CD14-positive monocyte (primary cell): ENCODE results near the gene AGAP1. TPM values are rescaled to one million over a fixed set of nuclear protein-coding genes. Genes with fewer than 3 reads are reported as not detected.

Source experiments
- DNase-seq, 3 donors: peaks; one replicate each; pipeline ENCODE4 v3.0.0-alpha.2; 2011 to 2022
- H2AFZ ChIP-seq: 2 replicates; pipeline ENCODE4 v1.6.0; 2012; ENCODE audit warnings: mild to moderate bottlenecking, low read depth, low read length, inconsistent platforms; ENCODE audit not compliant: insufficient read depth, poor library complexity, severe bottlenecking
- H3K27ac ChIP-seq, 2 donors: 1 replicate in 1 of 2; 2 replicates in 1 of 2; pipeline ENCODE4 v1.5.1; 2012 to 2013; ENCODE audit warnings: low read length in 2 of 2, control low read depth in 1 of 2, inconsistent platforms in 1 of 2, low read depth in 1 of 2, mild to moderate bottlenecking in 1 of 2
- H3K27me3 ChIP-seq, 2 donors: one replicate each; pipeline versions ENCODE4 v1.6.0 to v1.6.1; 2011 to 2013; ENCODE audit warnings: low read length in 2 of 2; ENCODE audit not compliant: control insufficient read depth in 2 of 2, insufficient read depth in 2 of 2
- H3K36me3 ChIP-seq, 2 donors: replicated peaks in 1 of 2; 1 replicate in 1 of 2; 2 replicates in 1 of 2; pipeline versions ENCODE4 v1.5.1 to v1.6.1; 2012 to 2013; ENCODE audit warnings: low read length in 2 of 2, control low read depth in 1 of 2, inconsistent platforms in 1 of 2, mild to moderate bottlenecking in 1 of 2; ENCODE audit not compliant: insufficient read depth in 2 of 2, control insufficient read depth in 1 of 2
- H3K4me1 ChIP-seq, 2 donors: 1 replicate in 1 of 2; 2 replicates in 1 of 2; pipeline versions ENCODE4 v1.5.1 to v1.6.1; 2012 to 2013; ENCODE audit warnings: low read length in 2 of 2, control low read depth in 1 of 2, inconsistent platforms in 1 of 2, mild to moderate bottlenecking in 1 of 2, moderate library complexity in 1 of 2; ENCODE audit not compliant: insufficient read depth in 2 of 2, control insufficient read depth in 1 of 2
- H3K4me2 ChIP-seq: replicated peaks from 2 replicates; pipeline ENCODE3; 2012; ENCODE audit warnings: low read length, moderate library complexity, mild to moderate bottlenecking; ENCODE audit not compliant: poor library complexity, severe bottlenecking; ENCODE audit errors: extremely low read depth
- H3K4me3 ChIP-seq, 3 experiments: fragments of 200-600 bp in 1 of 3; sonication (generic) in 1 of 3; replicated peaks in 1 of 3; 1 replicate in 2 of 3; 2 replicates in 1 of 3; pipeline ENCODE4 v1.5.1; 2011 to 2013; ENCODE audit warnings: low read length in 3 of 3, mild to moderate bottlenecking in 3 of 3, control low read depth in 2 of 3, low read depth in 2 of 3, inconsistent platforms in 1 of 3, moderate library complexity in 1 of 3
- H3K79me2 ChIP-seq: 2 replicates; pipeline ENCODE4 v1.6.0; 2012; ENCODE audit warnings: mild to moderate bottlenecking, control low read depth, inconsistent platforms, low read length, moderate library complexity; ENCODE audit not compliant: insufficient read depth
- H3K9ac ChIP-seq: 2 replicates; pipeline ENCODE4 v1.6.0; 2017; ENCODE audit warnings: low read length, mild to moderate bottlenecking; ENCODE audit not compliant: insufficient read depth, poor library complexity, severe bottlenecking
- H3K9me3 ChIP-seq, 2 donors: replicated peaks in 1 of 2; 1 replicate in 1 of 2; 2 replicates in 1 of 2; pipeline versions ENCODE4 v1.5.1 to v1.6.1; 2012 to 2013; ENCODE audit warnings: low read length in 2 of 2, control low read depth in 1 of 2; ENCODE audit not compliant: control insufficient read depth in 1 of 2, insufficient read depth in 1 of 2
- H4K20me1 ChIP-seq: 2 replicates; pipeline ENCODE4 v1.6.0; 2012; ENCODE audit warnings: mild to moderate bottlenecking, low read length, control low read depth, moderate library complexity; ENCODE audit not compliant: insufficient read depth
- H3K27ac Mint-ChIP-seq, 7 donors: one replicate each; pipeline ENCODE4 v1.8.0; 2020; ENCODE audit warnings: mild to moderate bottlenecking in 7 of 7, mixed read lengths in 7 of 7, moderate library complexity in 6 of 7, inconsistent platforms in 2 of 7
- H3K27me3 Mint-ChIP-seq, 3 donors: one replicate each; pipeline ENCODE4 v1.8.0; 2021 to 2022; ENCODE audit warnings: low read depth in 3 of 3, mild to moderate bottlenecking in 3 of 3, mixed read lengths in 3 of 3, moderate library complexity in 3 of 3, inconsistent platforms in 1 of 3
- H3K36me3 Mint-ChIP-seq, 2 donors: one replicate each; pipeline ENCODE4 v1.8.0; 2020; ENCODE audit warnings: mixed read lengths in 2 of 2, inconsistent platforms in 1 of 2, mild to moderate bottlenecking in 1 of 2
- H3K4me1 Mint-ChIP-seq: one replicate; pipeline ENCODE4 v1.8.0; 2020; ENCODE audit warnings: mild to moderate bottlenecking, mixed read lengths
- H3K4me3 Mint-ChIP-seq, 2 donors: one replicate each; pipeline ENCODE4 v1.8.0; 2020; ENCODE audit warnings: mild to moderate bottlenecking in 2 of 2, mixed read lengths in 2 of 2, moderate library complexity in 1 of 2
- H3K9me3 Mint-ChIP-seq, 7 donors: one replicate each; pipeline ENCODE4 v1.8.0; 2020 to 2022; ENCODE audit warnings: mixed read lengths in 7 of 7, mild to moderate bottlenecking in 6 of 7, moderate library complexity in 6 of 7, inconsistent platforms in 2 of 7
- CTCF ChIP-seq: fragments of 200-600 bp; IDR thresholded peaks from one replicate; pipeline ENCODE4 v1.8.0; 2022; ENCODE audit warnings: antibody characterized with exemption, mild to moderate bottlenecking
- WGBS: methylation state at CpG from one replicate; pipeline ENCODE4 v1.1.5; 2013; ENCODE audit warnings: missing lambda C conversion rate; ENCODE audit not compliant: insufficient coverage; 5-methylcytosine and 5-hydroxymethylcytosine counted together
- intact Hi-C, 2 donors: fragments of 100-400 bp; cut with micrococcal nuclease; formaldehyde crosslinking; loops; one replicate each; pipeline versions ENCODE4 v1.15.0 to v1.15.1; 2023
- polyA plus RNA-seq, 3 donors: library from polyadenylated mRNA; depleted of rRNA in 1 of 3; unstranded in 2 of 3; stranded (reverse) in 1 of 3; fragments of 300-500 nt in 2 of 3; fragments of >200 nt in 1 of 3; fragmentation: Illumina TruSeq in 2 of 3; gene quantifications; 1 replicate in 2 of 3; 2 replicates in 1 of 3; pipeline ENCODE4 v1.2.3, GENCODE V29; 2012 to 2021

The AGAP1 gene
- polyA plus RNA-seq, 3 donors, result 0.12 TPM; not detected in 2

- Histone ChIP-seq H3K36me3 (no peaks in the 10 kb centered on the region), H3K4me2 (no peak overlapping the region), H3K4me3 (no peak overlapping the region), H4K20me1 (no peaks in the 10 kb centered on the region), H2AFZ (no peak overlapping the region), H3K27ac (no peak overlapping the region), H3K9me3 (no peaks in the 10 kb centered on the region), H3K4me1 (no peaks in the 10 kb centered on the region), H3K9ac (no peak overlapping the region), H3K79me2 (no peaks in the 10 kb centered on the region), H3K27me3 (no peaks in the 10 kb centered on the region)
- no peak overlapping the region for H3K27ac Mint-ChIP-seq
- no peaks in the 10 kb centered on the region for H3K36me3 Mint-ChIP-seq
- H3K4me1 Mint-ChIP-seq, result no peaks in the 10 kb centered on the region
- no peak overlapping the region for H3K4me3 Mint-ChIP-seq
- 82% methylated on average over 2 of the region's 5 CpGs for WGBS
- no peak for TF ChIP-seq CTCF
- DNase-seq, result no peak
- peaks cover 0 to 16% (median 4%) of the 10 kb centered on the region in 7 donors for H3K9me3 Mint-ChIP-seq
- intact Hi-C loops, result no loop called here
- peaks cover 6 to 23% (median 16%) of the 10 kb centered on the region in 3 donors for H3K27me3 Mint-ChIP-seq
These were observed 8.5 kb upstream of the AGAP1 start for GRCh38 chr2:235485362-235485761.

GRCh38 chr2:235486729-235487128, 7.1 kb upstream of the AGAP1 start:
- no peak for TF ChIP-seq CTCF
- no peak overlapping the region for H3K4me2 ChIP-seq
- Mint-ChIP-seq H3K36me3 (no peaks in the 10 kb centered on the region), H3K4me1 (no peaks in the 10 kb centered on the region), H3K9me3 (peaks cover 0 to 27% (median 9%) of the 10 kb centered on the region in 7 donors), H3K27me3 (peaks cover 12 to 28% (median 24%) of the 10 kb centered on the region in 3 donors), H3K27ac (no peak overlapping the region), H3K4me3 (no peak overlapping the region)
- no peak overlapping the region for H3K27ac ChIP-seq
- DNase-seq, result no peak
- no peak overlapping the region for H3K9ac ChIP-seq
- no peak overlapping the region for H2AFZ ChIP-seq
- intact Hi-C loops, result no loop called here
- peaks cover 2 to 6% of the 10 kb centered on the region in 2 donors for H3K27me3 ChIP-seq
- H4K20me1 ChIP-seq, result no peaks in the 10 kb centered on the region
- no CpG with 5 or more reads among the region's 1 CpG for WGBS
- no peaks in the 10 kb centered on the region for H3K36me3 ChIP-seq
- no peak overlapping the region for H3K4me3 ChIP-seq
- H3K79me2 ChIP-seq, result no peaks in the 10 kb centered on the region
- H3K9me3 ChIP-seq, result peaks cover 1 to 6% of the 10 kb centered on the region in 2 donors
- H3K4me1 ChIP-seq, result no peaks in the 10 kb centered on the region
